Endothelial cell of umbilical vein (primary cell): Measurements from ENCODE around the gene KBTBD13. TPM values are rescaled to one million over a fixed set of nuclear protein-coding genes. Genes with fewer than 3 reads are reported as not detected.

Experiments used
- BruUV-seq: library from RNA; stranded (reverse); fragments of 400-500 nt; replicated peaks from 2 replicates; lab custom pipeline; 2021; lab: Mats Ljungman, UMichigan
- CTCF ChIA-PET: fragments of 300-600, 350-600 bp; sonication (Branson Sonifier 250); formaldehyde crosslinking; loops from one replicate; lab custom pipeline; 2021; ENCODE audit warnings: antibody characterized with exemption, inconsistent platforms; lab: Charles Lee
- POLR2A ChIA-PET: fragments of 300-600, 350-600 bp; sonication (Branson Sonifier 250); formaldehyde crosslinking; loops from one replicate; lab custom pipeline; 2021; ENCODE audit warnings: antibody characterized with exemption, inconsistent platforms; lab: Charles Lee
- DNase-seq: peaks from one replicate; pipeline ENCODE4 v3.0.0-alpha.2; 2011; ENCODE audit warnings: low read depth, low spot score
- FAIRE-seq: peaks from 2 replicates; lab custom pipeline; 2011; peaks lifted over from hg19 to GRCh38; lab: Jason Lieb, UNC
- H2AFZ ChIP-seq: 2 replicates; pipeline ENCODE4 v1.6.0; 2012; ENCODE audit warnings: low read depth, low read length, control low read depth, inconsistent platforms
- H3K27ac ChIP-seq: 2 replicates; pipeline ENCODE4 v1.5.1; 2011; ENCODE audit warnings: low read depth, mild to moderate bottlenecking, control low read depth, low read length, moderate library complexity; ENCODE audit not compliant: insufficient read depth
- H3K27me3 ChIP-seq, 2 experiments: 2 replicates each; pipeline versions ENCODE4 v1.6.0 to v1.6.1; 2011; ENCODE audit warnings: low read length in 2 of 2, mixed read lengths in 1 of 2; ENCODE audit not compliant: control insufficient read depth in 2 of 2, insufficient read depth in 2 of 2
- H3K36me3 ChIP-seq, 2 experiments: 2 replicates in 1 of 2; 3 replicates in 1 of 2; pipeline ENCODE4 v1.5.1; 2011; ENCODE audit warnings: low read length in 2 of 2, mild to moderate bottlenecking in 1 of 2, moderate library complexity in 1 of 2; ENCODE audit not compliant: control insufficient read depth in 2 of 2, insufficient read depth in 2 of 2; ENCODE audit errors: extremely low read depth in 1 of 2
- H3K4me1 ChIP-seq: 3 replicates; pipeline ENCODE4 v1.5.1; 2011; ENCODE audit warnings: mild to moderate bottlenecking, low read length; ENCODE audit not compliant: control insufficient read depth, insufficient read depth; ENCODE audit errors: extremely low read depth
- H3K4me2 ChIP-seq: 2 replicates; pipeline ENCODE4 v1.6.1; 2011; ENCODE audit warnings: low read length, control low read depth, mixed read lengths; ENCODE audit not compliant: insufficient read depth
- H3K4me3 ChIP-seq, 3 experiments: fragments of 200-600 bp in 1 of 3; sonication (generic), shearing (Covaris generic) in 1 of 3; replicated peaks in 1 of 3; 2 replicates each; pipeline ENCODE4 v1.5.1; 2011 to 2016; ENCODE audit warnings: control low read depth in 3 of 3, low read length in 3 of 3, mild to moderate bottlenecking in 2 of 3, inconsistent platforms in 1 of 3, low read depth in 1 of 3, moderate library complexity in 1 of 3; ENCODE audit not compliant: insufficient read depth in 1 of 3
- H3K79me2 ChIP-seq: 2 replicates; pipeline ENCODE4 v1.6.0; 2012; ENCODE audit warnings: low read length, inconsistent platforms; ENCODE audit not compliant: control insufficient read depth, insufficient read depth
- H3K9ac ChIP-seq: replicated peaks from 2 replicates; pipeline ENCODE3; 2011; ENCODE audit warnings: low read length, control low read depth; ENCODE audit not compliant: insufficient read depth; ENCODE audit errors: extremely low read depth
- H3K9me1 ChIP-seq: replicated peaks from 3 replicates; pipeline ENCODE4 v1.6.0; 2011; ENCODE audit warnings: mild to moderate bottlenecking, low read length; ENCODE audit not compliant: control insufficient read depth, insufficient read depth; ENCODE audit errors: extremely low read depth
- H3K9me3 ChIP-seq: replicated peaks from 2 replicates; pipeline ENCODE4 v1.5.1; 2012; ENCODE audit warnings: low read length, inconsistent platforms; ENCODE audit not compliant: control insufficient read depth, insufficient read depth
- H4K20me1 ChIP-seq: replicated peaks from 2 replicates; pipeline ENCODE3; 2011; ENCODE audit warnings: mild to moderate bottlenecking, low read length; ENCODE audit not compliant: control insufficient read depth, insufficient read depth; ENCODE audit errors: extremely low read depth
- CTCF ChIP-seq, 2 donors: IDR thresholded peaks; 1 replicate in 1 of 2; 2 replicates in 1 of 2; pipeline ENCODE4 v1.5.1; 2011; ENCODE audit warnings: low read length in 2 of 2, mild to moderate bottlenecking in 2 of 2, moderate library complexity in 2 of 2, control low read depth in 1 of 2, inconsistent platforms in 1 of 2, low read depth in 1 of 2; ENCODE audit not compliant: insufficient read depth in 1 of 2; ENCODE audit errors: extremely low read depth in 1 of 2
- EZH2 ChIP-seq: IDR thresholded peaks from 2 replicates; pipeline ENCODE4 v1.6.1; 2012; ENCODE audit warnings: borderline replicate concordance, low read depth, mild to moderate bottlenecking, moderate library complexity, low read length, inconsistent platforms; ENCODE audit not compliant: severe bottlenecking
- FOS ChIP-seq: IDR thresholded peaks from 2 replicates; pipeline ENCODE4 v1.6.1; 2011; ENCODE audit warnings: mild to moderate bottlenecking, low read length, moderate library complexity, borderline replicate concordance; ENCODE audit not compliant: insufficient read depth
- GATA2 ChIP-seq: IDR thresholded peaks from 2 replicates; pipeline ENCODE4 v1.7.0; 2011; ENCODE audit warnings: low read depth, mild to moderate bottlenecking, moderate library complexity, mixed read lengths, low read length; ENCODE audit not compliant: insufficient read length, insufficient read depth
- JUN ChIP-seq: IDR thresholded peaks from 2 replicates; pipeline ENCODE4 v1.6.1; 2011; ENCODE audit warnings: borderline replicate concordance, low read depth; ENCODE audit not compliant: insufficient read length, insufficient read depth
- MAX ChIP-seq: IDR thresholded peaks from 2 replicates; pipeline ENCODE4 v1.6.1; 2011; ENCODE audit not compliant: insufficient read depth, insufficient read length
- MYC ChIP-seq: IDR thresholded peaks from one replicate; pipeline ENCODE4 v1.6.1; 2011; ENCODE audit warnings: mild to moderate bottlenecking, low read depth, low read length
- POLR2A ChIP-seq: IDR thresholded peaks from 2 replicates; pipeline ENCODE4 v1.6.1; 2012; ENCODE audit warnings: low read depth, mild to moderate bottlenecking, control low read depth, low read length
- POLR2AphosphoS5 ChIP-seq: IDR thresholded peaks from 2 replicates; pipeline ENCODE4 v1.6.1; 2012; ENCODE audit warnings: low read depth, mild to moderate bottlenecking, control low read depth, low read length, moderate library complexity; ENCODE audit not compliant: insufficient read depth
- dilution Hi-C: fragments of 300-500 bp; cut with MboI; formaldehyde crosslinking; loops from one replicate; pipeline ENCODE4 v1.15.0; 2019; ENCODE audit warnings: low sequenced_read_pairs; ENCODE audit not compliant: extremely low pct_ligation_motif_present
- intact Hi-C: fragments of 100-400 bp; cut with micrococcal nuclease; formaldehyde crosslinking; loops from one replicate; pipeline ENCODE4 v1.10.0; 2022
- polyA plus RNA-seq, 4 experiments: library from polyadenylated mRNA; depleted of rRNA in 3 of 4; stranded (reverse) in 3 of 4; unstranded in 1 of 4; fragments of >200 nt; gene quantifications; 2 replicates each; pipeline versions ENCODE4 v1.2.1 to v1.2.3, GENCODE V29; 2011 to 2012; ENCODE audit warnings: missing spikeins in 1 of 4
- total RNA-seq: library from RNA; stranded (reverse); gene quantifications from 2 replicates; pipeline ENCODE4 v1.2.3, GENCODE V29; 2021

Gene KBTBD13
- total and polyA plus RNA-seq, 2 donors (not counting 3 experiments of a cell fraction or from before 2014, with no cell fraction given), result not detected

- H2AFZ ChIP-seq, result no peak overlapping the region
- TF ChIP-seq MAX, result no peak
- TF ChIP-seq POLR2AphosphoS5, result no peak
- TF ChIP-seq MYC, result no peak
- TF ChIP-seq EZH2, result no peak
- no peak for TF ChIP-seq JUN
- no peak for TF ChIP-seq CTCF (IDR thresholded peaks at IDR 0.05; ENCODE audit: extremely low read depth in 1 of 2, insufficient read depth in 1 of 2, low read depth in 1 of 2, low read length in 2 of 2)
- TF ChIP-seq FOS, result no peak
- no peak for TF ChIP-seq GATA2
- no peak for TF ChIP-seq POLR2A
- no peaks in the 10 kb centered on the region for H3K9me3 ChIP-seq
- H3K4me2 ChIP-seq, result no peak overlapping the region
- no peaks in the 10 kb centered on the region for H3K9me1 ChIP-seq
- no peaks in the 10 kb centered on the region for H3K27me3 ChIP-seq
- no peak overlapping the region for H3K9ac ChIP-seq
- no peaks in the 10 kb centered on the region for H3K4me1 ChIP-seq
- no TSS peak for BruUV-seq
- H3K4me3 ChIP-seq, result no peak overlapping the region
- H3K27ac ChIP-seq, result no peak overlapping the region
- intact Hi-C loops, result no loop called here
- DNase-seq, result no peak
- dilution Hi-C loops, result no loop called here
- peaks cover 0 to 9% of the 10 kb centered on the region in 2 experiments for H3K36me3 ChIP-seq
- ChIA-PET POLR2A (no interaction called here), CTCF (interaction anchor here (0.9 to 1.5 kb wide), 4 partner anchors 9 to 62 kb away, joined by 3 to 6 read pairs (median 5); no protein-coding TSS in a partner anchor)
- H3K79me2 ChIP-seq, result no peaks in the 10 kb centered on the region
- no peak for FAIRE-seq
- H4K20me1 ChIP-seq, result no peaks in the 10 kb centered on the region
Measured at GRCh38 chr15:65095747-65096104, 19.2 kb downstream of the KBTBD13 start.
